Fibroblast of lung (primary cell): ENCODE results near the gene CPTP. TPM values are rescaled to one million over a fixed set of nuclear protein-coding genes. Genes with fewer than 3 reads are reported as not detected.

Experiments
- DNase-seq, 2 donors: peaks; one replicate each; pipeline versions ENCODE4 v3.0.0 to v3.0.0-alpha.2; 2010; ENCODE audit warnings: low read depth in 2 of 2
- H2AFZ ChIP-seq: 2 replicates; pipeline ENCODE4 v1.5.1; 2012; ENCODE audit warnings: low read length, control low read depth, inconsistent platforms
- H3K27ac ChIP-seq: 2 replicates; pipeline ENCODE4 v1.5.1; 2011; ENCODE audit warnings: low read length, control low read depth; ENCODE audit not compliant: insufficient read depth
- H3K27me3 ChIP-seq: 2 replicates; pipeline ENCODE4 v1.5.1; 2011; ENCODE audit warnings: mild to moderate bottlenecking, low read length; ENCODE audit not compliant: control insufficient read depth, insufficient read depth
- H3K36me3 ChIP-seq: 2 replicates; pipeline ENCODE4 v1.5.1; 2011; ENCODE audit warnings: low read length; ENCODE audit not compliant: control insufficient read depth, insufficient read depth
- H3K4me1 ChIP-seq: 2 replicates; pipeline ENCODE4 v1.5.1; 2011; ENCODE audit warnings: low read length; ENCODE audit not compliant: control insufficient read depth, insufficient read depth; ENCODE audit errors: extremely low read depth
- H3K4me2 ChIP-seq: 2 replicates; pipeline ENCODE4 v1.5.1; 2011; ENCODE audit warnings: low read length, control low read depth; ENCODE audit not compliant: insufficient read depth; ENCODE audit errors: extremely low read depth
- H3K4me3 ChIP-seq, 4 experiments: fragments of 200-600 bp in 1 of 4; sonication (generic) in 1 of 4; replicated peaks in 1 of 4; 2 replicates each; pipeline ENCODE4 v1.5.1; 2011 to 2016; ENCODE audit warnings: low read length in 4 of 4, low read depth in 3 of 4, mild to moderate bottlenecking in 3 of 4, control low read depth in 2 of 4, inconsistent platforms in 1 of 4, mixed read lengths in 1 of 4; ENCODE audit not compliant: insufficient read depth in 1 of 4; ENCODE audit errors: control extremely low read depth in 1 of 4
- H3K79me2 ChIP-seq: 2 replicates; pipeline ENCODE4 v1.5.1; 2012; ENCODE audit warnings: mild to moderate bottlenecking, low read length, inconsistent platforms; ENCODE audit not compliant: control insufficient read depth, insufficient read depth
- H3K9ac ChIP-seq: 2 replicates; pipeline ENCODE4 v1.5.1; 2011; ENCODE audit warnings: mild to moderate bottlenecking, low read length, control low read depth; ENCODE audit not compliant: insufficient read depth
- H3K9me3 ChIP-seq: 2 replicates; pipeline ENCODE4 v1.5.1; 2012; ENCODE audit warnings: low read depth, low read length; ENCODE audit not compliant: control insufficient read depth, insufficient read depth
- H4K20me1 ChIP-seq: 2 replicates; pipeline ENCODE4 v1.5.1; 2011; ENCODE audit warnings: low read length; ENCODE audit not compliant: control insufficient read depth, insufficient read depth; ENCODE audit errors: extremely low read depth
- EZH2 ChIP-seq: IDR thresholded peaks from 2 replicates; pipeline ENCODE4 v1.5.1; 2012; ENCODE audit warnings: low read length, control low read depth, mild to moderate bottlenecking; ENCODE audit errors: missing control alignments
- polyA plus RNA-seq, 2 donors: library from polyadenylated mRNA; depleted of rRNA in 1 of 2; stranded (reverse) in 1 of 2; unstranded in 1 of 2; fragments of >200 nt; gene quantifications; 2 replicates each; pipeline ENCODE4 v1.2.1, GENCODE V29; 2011 to 2012; ENCODE audit warnings: missing spikeins in 1 of 2
- total RNA-seq: library from RNA; depleted of rRNA; stranded (reverse); fragments of >200 nt; gene quantifications from 2 replicates; pipeline ENCODE4 v1.2.1, GENCODE V29; 2014
- TF ChIP-seq, protein P1 (sequence below), 2 donors: IDR thresholded peaks in 1 of 2; conservative IDR thresholded peaks in 1 of 2; 1 replicate in 1 of 2; 2 replicates in 1 of 2; pipeline ENCODE4 v1.5.1; 2011 to 2012; ENCODE audit warnings: low read length in 2 of 2, control low read depth in 1 of 2, inconsistent platforms in 1 of 2, low read depth in 1 of 2, mild to moderate bottlenecking in 1 of 2

The CPTP gene
- total and polyA plus RNA-seq, 2 donors (not counting 1 experiment from before 2014, with no cell fraction given), result 6.0 to 10.1 TPM

DNA sequence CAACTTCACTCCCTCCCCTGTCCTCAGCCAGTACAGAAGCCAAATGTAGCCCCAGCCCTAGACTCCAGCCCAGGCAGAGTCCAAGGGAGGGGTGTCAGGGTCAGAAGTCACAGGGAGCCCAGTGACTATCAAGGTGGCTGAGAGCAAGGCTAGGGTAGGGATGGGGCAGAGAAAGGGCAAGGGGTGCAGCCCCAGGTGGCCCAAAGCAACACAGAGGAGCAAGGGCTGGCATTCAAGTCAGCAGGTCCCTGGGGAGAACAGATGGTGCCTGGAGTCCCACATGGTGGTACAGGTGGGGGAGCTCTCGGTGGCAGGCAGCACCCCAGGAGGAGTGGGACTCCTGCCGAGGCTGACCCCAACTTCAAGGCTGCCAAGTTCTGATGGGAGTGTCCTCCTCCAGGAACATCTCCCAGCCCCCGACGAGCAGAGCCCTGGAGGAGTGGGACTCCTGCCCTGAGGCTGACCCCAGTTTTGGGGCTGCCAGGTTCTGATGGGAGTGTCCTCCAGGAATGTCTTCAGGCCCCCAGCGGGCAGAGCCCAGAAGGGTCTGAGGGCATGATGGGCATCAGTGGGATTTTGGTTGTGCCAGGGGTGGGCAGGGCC is 28.3 kb downstream of the CPTP start:
- peaks cover 16% of the 10 kb centered on the region for H3K4me1 ChIP-seq
- no peak overlapping the region for H2AFZ ChIP-seq
- H3K9ac ChIP-seq, result no peak overlapping the region
- DNase-seq, result no peak
- no peaks in the 10 kb centered on the region for H3K9me3 ChIP-seq
- TF ChIP-seq, protein P1, sequence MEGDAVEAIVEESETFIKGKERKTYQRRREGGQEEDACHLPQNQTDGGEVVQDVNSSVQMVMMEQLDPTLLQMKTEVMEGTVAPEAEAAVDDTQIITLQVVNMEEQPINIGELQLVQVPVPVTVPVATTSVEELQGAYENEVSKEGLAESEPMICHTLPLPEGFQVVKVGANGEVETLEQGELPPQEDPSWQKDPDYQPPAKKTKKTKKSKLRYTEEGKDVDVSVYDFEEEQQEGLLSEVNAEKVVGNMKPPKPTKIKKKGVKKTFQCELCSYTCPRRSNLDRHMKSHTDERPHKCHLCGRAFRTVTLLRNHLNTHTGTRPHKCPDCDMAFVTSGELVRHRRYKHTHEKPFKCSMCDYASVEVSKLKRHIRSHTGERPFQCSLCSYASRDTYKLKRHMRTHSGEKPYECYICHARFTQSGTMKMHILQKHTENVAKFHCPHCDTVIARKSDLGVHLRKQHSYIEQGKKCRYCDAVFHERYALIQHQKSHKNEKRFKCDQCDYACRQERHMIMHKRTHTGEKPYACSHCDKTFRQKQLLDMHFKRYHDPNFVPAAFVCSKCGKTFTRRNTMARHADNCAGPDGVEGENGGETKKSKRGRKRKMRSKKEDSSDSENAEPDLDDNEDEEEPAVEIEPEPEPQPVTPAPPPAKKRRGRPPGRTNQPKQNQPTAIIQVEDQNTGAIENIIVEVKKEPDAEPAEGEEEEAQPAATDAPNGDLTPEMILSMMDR (conservative IDR thresholded peaks at IDR 0.05 in 1 of 2, IDR thresholded peaks at IDR 0.05 in 1 of 2; ENCODE audit: low read depth in 1 of 2, low read length in 2 of 2), result no peak
- TF ChIP-seq EZH2, result no peak
- H3K27me3 ChIP-seq, result no peaks in the 10 kb centered on the region
- peak overlapping the region; percentile 28 for H3K27ac ChIP-seq
- peak overlapping the region in 2 of 4 experiments; percentile 14 to 45 for H3K4me3 ChIP-seq
- peaks cover 25% of the 10 kb centered on the region for H3K36me3 ChIP-seq
- H3K4me2 ChIP-seq, result peak overlapping the region; percentile 44
- no peaks in the 10 kb centered on the region for H4K20me1 ChIP-seq
- peaks cover 67% of the 10 kb centered on the region for H3K79me2 ChIP-seq

DNA sequence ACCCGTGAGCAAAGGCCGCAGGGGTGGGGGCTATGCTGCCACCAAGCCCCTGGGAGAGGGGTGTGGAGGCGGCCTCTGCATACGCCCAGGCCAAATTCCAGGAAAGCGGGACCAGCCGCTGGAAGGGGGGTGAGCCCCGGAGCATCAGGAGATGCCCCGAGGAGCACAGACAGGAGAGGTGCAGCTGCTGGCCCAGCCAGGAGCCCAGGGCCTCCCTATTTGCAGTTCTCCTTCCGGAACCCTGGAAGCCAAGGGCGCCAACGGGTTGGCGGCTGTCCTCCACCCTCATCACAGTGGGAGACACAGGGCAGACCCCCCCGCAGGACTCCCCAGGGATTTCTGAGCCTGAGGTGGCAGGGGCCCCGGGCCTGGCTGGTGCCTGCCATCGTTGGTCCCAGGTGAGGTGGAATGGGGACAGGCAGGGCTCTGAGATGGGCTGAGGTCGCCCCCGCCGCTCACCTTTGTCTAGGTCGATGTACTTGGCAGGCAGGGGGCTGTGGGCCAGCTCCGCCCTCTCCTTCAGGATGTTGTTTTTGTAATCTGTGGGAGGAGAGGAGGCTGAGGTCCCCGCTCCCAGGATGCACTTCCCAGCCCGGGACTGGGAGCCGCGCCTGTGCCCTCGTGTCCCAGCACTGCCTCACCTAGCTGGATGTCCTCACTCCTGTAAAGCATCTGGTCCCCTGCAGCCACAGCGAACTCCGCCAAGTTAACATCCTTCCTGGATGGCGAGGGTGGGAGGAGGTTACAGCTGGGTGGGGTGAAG is 29.0 kb downstream of the CPTP start:
- Histone ChIP-seq H3K4me2 (peak overlapping the region; percentile 44), H3K4me1 (peaks cover 17% of the 10 kb centered on the region), H2AFZ (no peak overlapping the region), H3K4me3 (peak overlapping the region in 1 of 4 experiments; percentile 45), H4K20me1 (no peaks in the 10 kb centered on the region), H3K27me3 (no peaks in the 10 kb centered on the region), H3K9me3 (no peaks in the 10 kb centered on the region), H3K27ac (peak overlapping the region; percentile 28), H3K9ac (no peak overlapping the region), H3K79me2 (peaks cover 66% of the 10 kb centered on the region), H3K36me3 (peaks cover 25% of the 10 kb centered on the region)
- no peak for DNase-seq
- TF ChIP-seq, protein P1 (conservative IDR thresholded peaks at IDR 0.05 in 1 of 2, IDR thresholded peaks at IDR 0.05 in 1 of 2; ENCODE audit: low read depth in 1 of 2, low read length in 2 of 2), result no peak
- TF ChIP-seq EZH2, result no peak

DNA sequence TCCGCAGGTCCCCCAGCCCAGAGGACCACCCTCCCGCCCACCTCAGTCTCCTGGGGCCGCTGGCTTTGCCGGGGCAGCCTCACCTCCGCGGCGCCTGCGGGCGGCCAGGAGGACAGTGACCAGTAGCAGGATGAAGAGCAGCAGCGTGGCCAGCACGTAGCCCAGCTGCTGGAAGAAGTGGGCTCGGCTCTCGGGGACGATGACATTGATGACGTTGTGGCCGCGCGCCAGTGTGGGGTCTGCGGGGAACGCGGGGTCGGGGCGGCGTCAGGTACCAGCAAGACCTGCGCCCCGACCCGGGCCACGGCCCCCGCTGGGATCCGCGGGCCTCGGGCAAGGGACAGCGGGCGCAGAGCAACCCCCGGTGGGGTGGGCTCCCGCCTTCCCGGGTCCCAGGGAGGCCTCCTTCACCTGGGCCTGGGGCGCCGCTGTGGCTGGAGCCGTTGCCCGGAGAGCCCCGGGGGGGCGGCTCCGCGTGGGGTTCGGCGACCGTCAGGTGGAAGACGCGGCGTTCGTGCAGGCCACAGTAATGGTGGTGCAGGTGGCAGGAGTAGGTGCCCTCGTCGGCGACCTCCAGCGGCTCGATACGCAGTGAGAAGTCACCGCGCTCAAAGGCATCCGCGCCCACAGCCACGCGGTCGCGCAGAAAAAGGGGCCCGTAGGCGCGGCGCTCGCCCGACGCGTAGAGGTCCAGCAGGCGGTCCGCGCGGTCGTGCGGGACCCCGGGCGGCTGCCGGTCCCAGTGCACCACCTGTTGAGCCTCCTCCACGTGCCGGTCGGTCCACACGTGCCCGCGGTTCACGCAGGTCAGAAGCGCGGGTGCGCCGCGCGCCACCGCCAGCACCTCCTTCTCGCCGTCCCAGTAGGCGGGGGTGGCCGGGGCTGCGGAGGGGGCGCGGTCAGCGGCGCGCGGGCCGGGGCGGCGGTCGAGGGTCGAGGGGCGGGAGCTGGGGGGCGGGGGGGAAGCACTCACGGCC is 30.0 kb downstream of the CPTP start:
- peak overlapping the region in 2 of 4 experiments; percentile 10 to 98 for H3K4me3 ChIP-seq

More for the DNA sequence above, 30.0 kb downstream of the CPTP start:
- peaks cover 25% of the 10 kb centered on the region for H3K36me3 ChIP-seq
- TF ChIP-seq, protein P1 (conservative IDR thresholded peaks at IDR 0.05 in 1 of 2, IDR thresholded peaks at IDR 0.05 in 1 of 2; ENCODE audit: low read depth in 1 of 2, low read length in 2 of 2), result no peak
- no peak for TF ChIP-seq EZH2
- H4K20me1 ChIP-seq, result no peaks in the 10 kb centered on the region
- peaks cover 62% of the 10 kb centered on the region for H3K79me2 ChIP-seq
- no peaks in the 10 kb centered on the region for H3K9me3 ChIP-seq
- DNase-seq, result no peak
- H3K27me3 ChIP-seq, result no peaks in the 10 kb centered on the region
- H3K4me2 ChIP-seq, result peak overlapping the region; percentile 51
- no peak overlapping the region for H2AFZ ChIP-seq
- no peak overlapping the region for H3K27ac ChIP-seq
- no peak overlapping the region for H3K9ac ChIP-seq
- H3K4me1 ChIP-seq, result peaks cover 26% of the 10 kb centered on the region
